Osteocyte (in vitro differentiated cells): ENCODE measurements around the gene USPL1. TPM values are rescaled to one million over a fixed set of nuclear protein-coding genes. Genes with fewer than 3 reads are reported as not detected.
A peak's percentile ranks its signal among the peaks of the same experiment; 100 is the strongest.

ENCODE experiments used
- DNase-seq: peaks from one replicate; pipeline ENCODE4 v3.0.0; 2021; ENCODE audit warnings: mixed read lengths; ENCODE audit not compliant: unreplicated experiment; ENCODE audit errors: extremely low spot score
- H3K27ac Mint-ChIP-seq: one replicate; pipeline ENCODE4 v1.8.0; 2021; ENCODE audit warnings: mild to moderate bottlenecking, mixed read lengths; ENCODE audit not compliant: unreplicated experiment
- H3K27me3 Mint-ChIP-seq: one replicate; pipeline ENCODE4 v1.8.0; 2021; ENCODE audit warnings: mixed read lengths; ENCODE audit not compliant: unreplicated experiment
- H3K36me3 Mint-ChIP-seq: one replicate; pipeline ENCODE4 v1.8.0; 2021; ENCODE audit warnings: mixed read lengths; ENCODE audit not compliant: unreplicated experiment
- H3K4me1 Mint-ChIP-seq: one replicate; pipeline ENCODE4 v1.8.0; 2021; ENCODE audit warnings: mixed read lengths; ENCODE audit not compliant: unreplicated experiment
- H3K4me3 Mint-ChIP-seq: one replicate; pipeline ENCODE4 v1.8.0; 2021; ENCODE audit warnings: mild to moderate bottlenecking, moderate library complexity, mixed read lengths; ENCODE audit not compliant: unreplicated experiment
- H3K9me3 Mint-ChIP-seq: one replicate; pipeline ENCODE4 v1.8.0; 2021; ENCODE audit warnings: mixed read lengths; ENCODE audit not compliant: unreplicated experiment
- total RNA-seq: library from RNA; stranded (reverse); gene quantifications from 2 replicates; pipeline ENCODE4 v1.2.1, GENCODE V29; 2021
- TF ChIP-seq, protein P1 (sequence below): fragments of 200-600 bp; sonication (generic); IDR thresholded peaks from 2 replicates; pipeline ENCODE4 v1.5.0; 2021; ENCODE audit warnings: antibody characterized with exemption, mild to moderate bottlenecking, moderate library complexity

Gene USPL1
- total RNA-seq, 1 donor from 2014 or later, result 11.9 TPM

DNA sequence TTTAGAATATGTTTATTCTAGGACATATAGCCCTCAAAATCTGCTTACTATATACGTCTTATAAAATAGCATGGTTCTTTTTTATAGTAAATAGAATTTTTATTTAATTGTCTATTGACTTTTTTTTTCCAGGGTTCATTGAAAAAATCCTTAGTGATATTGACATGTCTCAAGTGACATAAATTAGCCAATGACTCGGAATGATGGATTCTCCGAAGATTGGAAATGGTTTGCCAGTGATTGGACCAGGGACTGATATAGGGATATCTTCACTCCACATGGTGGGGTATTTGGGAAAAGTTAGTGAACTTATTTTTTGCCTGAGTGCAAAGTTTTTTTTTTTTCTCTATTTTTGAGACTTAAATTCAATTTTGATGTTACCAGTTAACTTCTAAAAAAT is 3.2 kb downstream of the USPL1 start:
- no peak for DNase-seq
- no peak overlapping the region for H3K27ac Mint-ChIP-seq
- H3K27me3 Mint-ChIP-seq, result no peaks in the 10 kb centered on the region
- H3K4me1 Mint-ChIP-seq, result peaks cover 4% of the 10 kb centered on the region
- H3K36me3 Mint-ChIP-seq, result peaks cover 18% of the 10 kb centered on the region
- TF ChIP-seq, protein P1, sequence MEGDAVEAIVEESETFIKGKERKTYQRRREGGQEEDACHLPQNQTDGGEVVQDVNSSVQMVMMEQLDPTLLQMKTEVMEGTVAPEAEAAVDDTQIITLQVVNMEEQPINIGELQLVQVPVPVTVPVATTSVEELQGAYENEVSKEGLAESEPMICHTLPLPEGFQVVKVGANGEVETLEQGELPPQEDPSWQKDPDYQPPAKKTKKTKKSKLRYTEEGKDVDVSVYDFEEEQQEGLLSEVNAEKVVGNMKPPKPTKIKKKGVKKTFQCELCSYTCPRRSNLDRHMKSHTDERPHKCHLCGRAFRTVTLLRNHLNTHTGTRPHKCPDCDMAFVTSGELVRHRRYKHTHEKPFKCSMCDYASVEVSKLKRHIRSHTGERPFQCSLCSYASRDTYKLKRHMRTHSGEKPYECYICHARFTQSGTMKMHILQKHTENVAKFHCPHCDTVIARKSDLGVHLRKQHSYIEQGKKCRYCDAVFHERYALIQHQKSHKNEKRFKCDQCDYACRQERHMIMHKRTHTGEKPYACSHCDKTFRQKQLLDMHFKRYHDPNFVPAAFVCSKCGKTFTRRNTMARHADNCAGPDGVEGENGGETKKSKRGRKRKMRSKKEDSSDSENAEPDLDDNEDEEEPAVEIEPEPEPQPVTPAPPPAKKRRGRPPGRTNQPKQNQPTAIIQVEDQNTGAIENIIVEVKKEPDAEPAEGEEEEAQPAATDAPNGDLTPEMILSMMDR, result no peak
- no peak overlapping the region for H3K4me3 Mint-ChIP-seq
- H3K9me3 Mint-ChIP-seq, result no peaks in the 10 kb centered on the region

DNA sequence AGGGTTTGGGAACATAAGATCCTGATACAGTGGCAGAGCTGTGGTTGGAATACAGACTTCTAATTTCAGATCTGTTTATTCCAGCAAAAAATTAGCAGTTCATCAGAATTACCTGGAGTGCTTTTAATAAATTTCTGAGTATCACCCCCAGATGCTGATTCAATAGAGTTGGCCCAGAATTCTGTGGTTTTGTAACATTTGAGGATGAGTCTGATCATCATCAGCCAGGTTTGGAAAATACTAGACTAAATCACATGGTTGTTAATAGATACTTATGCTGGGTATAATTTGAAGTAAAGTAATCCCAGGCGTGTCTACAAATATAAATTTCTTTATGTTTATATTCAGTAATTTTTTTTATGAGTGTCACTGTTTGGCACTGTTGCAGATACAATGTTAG is 4.8 kb downstream of the USPL1 start:
- TF ChIP-seq, protein P1, result no peak
- Mint-ChIP-seq H3K36me3 (peaks cover 21% of the 10 kb centered on the region), H3K27ac (peak overlapping the region; percentile 9), H3K4me3 (no peak overlapping the region), H3K27me3 (no peaks in the 10 kb centered on the region), H3K4me1 (peaks cover 3% of the 10 kb centered on the region), H3K9me3 (no peaks in the 10 kb centered on the region)
- no peak for DNase-seq

DNA sequence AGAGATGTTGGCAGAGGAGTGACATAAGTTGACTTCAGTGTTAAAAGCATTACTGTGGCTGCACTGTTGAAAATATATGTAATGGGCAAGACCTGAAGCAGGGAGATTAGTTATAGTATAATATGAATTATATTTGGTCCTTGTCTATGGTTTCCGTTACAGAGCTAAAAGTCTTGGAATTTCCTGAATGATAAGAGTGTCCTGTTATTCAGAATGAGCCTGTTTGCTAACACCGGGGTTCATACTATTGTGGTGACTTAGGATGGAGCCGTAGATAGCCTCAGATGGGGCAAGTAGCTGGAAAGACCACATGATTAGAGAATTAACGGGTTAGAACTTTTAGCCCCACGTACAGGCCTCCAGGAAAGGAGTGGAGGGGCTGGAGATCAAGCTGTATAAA is 5.7 kb downstream of the USPL1 start:
- Mint-ChIP-seq H3K27me3 (no peaks in the 10 kb centered on the region), H3K36me3 (peaks cover 21% of the 10 kb centered on the region), H3K27ac (no peak overlapping the region), H3K4me3 (no peak overlapping the region), H3K9me3 (no peaks in the 10 kb centered on the region), H3K4me1 (peaks cover 4% of the 10 kb centered on the region)
- no peak for DNase-seq
- TF ChIP-seq, protein P1, result no peak

DNA sequence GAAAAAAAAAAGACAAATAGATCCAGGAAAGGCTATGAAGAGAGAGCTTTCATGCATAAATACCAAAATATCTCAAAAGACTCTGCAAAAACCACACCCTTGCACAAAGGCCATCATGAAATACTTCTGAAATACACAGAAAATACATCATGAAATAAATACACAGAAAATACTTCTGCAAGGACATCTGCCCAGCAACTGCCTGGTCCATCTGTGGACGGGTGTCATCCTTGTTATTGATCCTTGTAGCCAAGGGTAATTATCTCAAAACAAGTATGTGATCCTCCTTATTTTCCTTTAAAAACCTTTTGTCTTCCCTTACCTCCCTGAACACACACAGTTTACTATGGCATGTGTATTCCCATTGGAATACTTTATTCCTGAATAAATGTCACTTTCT is 6.9 kb downstream of the USPL1 start:
- peaks cover 23% of the 10 kb centered on the region for H3K36me3 Mint-ChIP-seq
- no peak overlapping the region for H3K27ac Mint-ChIP-seq
- no peaks in the 10 kb centered on the region for H3K27me3 Mint-ChIP-seq
- TF ChIP-seq, protein P1, result no peak
- no peak overlapping the region for H3K4me3 Mint-ChIP-seq
- H3K9me3 Mint-ChIP-seq, result no peaks in the 10 kb centered on the region
- peaks cover 5% of the 10 kb centered on the region for H3K4me1 Mint-ChIP-seq
- no peak for DNase-seq

DNA sequence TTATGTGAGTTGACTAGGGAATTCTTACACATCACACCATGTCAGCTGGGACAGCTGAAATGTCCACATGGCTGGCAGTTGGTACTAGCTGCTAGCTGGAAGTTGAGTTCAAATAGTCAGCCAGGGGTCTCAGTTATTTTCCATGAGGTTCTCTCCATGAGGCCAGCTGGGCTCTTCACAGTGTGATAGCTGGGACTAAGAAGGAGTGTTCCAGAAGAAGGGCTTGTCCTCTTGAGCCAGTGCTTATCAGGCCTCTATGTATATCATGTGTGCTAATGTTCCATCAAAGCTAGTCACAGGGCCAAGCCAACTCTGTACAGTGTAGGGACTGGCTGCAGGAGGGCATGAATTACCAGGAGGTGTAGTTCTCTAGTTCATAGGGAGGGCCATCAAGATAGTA is 11.8 kb downstream of the USPL1 start:
- peaks cover 27% of the 10 kb centered on the region for H3K36me3 Mint-ChIP-seq
- DNase-seq, result no peak
- H3K27ac Mint-ChIP-seq, result no peak overlapping the region
- H3K9me3 Mint-ChIP-seq, result peaks cover 6% of the 10 kb centered on the region
- H3K4me3 Mint-ChIP-seq, result no peak overlapping the region
- H3K27me3 Mint-ChIP-seq, result no peaks in the 10 kb centered on the region
- TF ChIP-seq, protein P1, result no peak
- peaks cover 2% of the 10 kb centered on the region for H3K4me1 Mint-ChIP-seq
